Endothelial cell of umbilical vein (primary cell): ENCODE data around the gene RDH13. TPM values are rescaled to one million over a fixed set of nuclear protein-coding genes. Genes with fewer than 3 reads are reported as not detected.

Experiments used
- BruUV-seq: library from RNA; stranded (reverse); fragments of 400-500 nt; replicated peaks from 2 replicates; lab custom pipeline; 2021; lab: Mats Ljungman, UMichigan
- CTCF ChIA-PET: fragments of 300-600, 350-600 bp; sonication (Branson Sonifier 250); formaldehyde crosslinking; loops from one replicate; lab custom pipeline; 2021; ENCODE audit warnings: antibody characterized with exemption, inconsistent platforms; lab: Charles Lee
- POLR2A ChIA-PET: fragments of 300-600, 350-600 bp; sonication (Branson Sonifier 250); formaldehyde crosslinking; loops from one replicate; lab custom pipeline; 2021; ENCODE audit warnings: antibody characterized with exemption, inconsistent platforms; lab: Charles Lee
- DNase-seq: peaks from one replicate; pipeline ENCODE4 v3.0.0-alpha.2; 2011; ENCODE audit warnings: low read depth, low spot score
- FAIRE-seq: peaks from 2 replicates; lab custom pipeline; 2011; peaks lifted over from hg19 to GRCh38; lab: Jason Lieb, UNC
- H2AFZ ChIP-seq: 2 replicates; pipeline ENCODE4 v1.6.0; 2012; ENCODE audit warnings: low read depth, low read length, control low read depth, inconsistent platforms
- H3K27ac ChIP-seq: 2 replicates; pipeline ENCODE4 v1.5.1; 2011; ENCODE audit warnings: low read depth, mild to moderate bottlenecking, control low read depth, low read length, moderate library complexity; ENCODE audit not compliant: insufficient read depth
- H3K27me3 ChIP-seq, 2 experiments: 2 replicates each; pipeline versions ENCODE4 v1.6.0 to v1.6.1; 2011; ENCODE audit warnings: low read length in 2 of 2, mixed read lengths in 1 of 2; ENCODE audit not compliant: control insufficient read depth in 2 of 2, insufficient read depth in 2 of 2
- H3K36me3 ChIP-seq, 2 experiments: 2 replicates in 1 of 2; 3 replicates in 1 of 2; pipeline ENCODE4 v1.5.1; 2011; ENCODE audit warnings: low read length in 2 of 2, mild to moderate bottlenecking in 1 of 2, moderate library complexity in 1 of 2; ENCODE audit not compliant: control insufficient read depth in 2 of 2, insufficient read depth in 2 of 2; ENCODE audit errors: extremely low read depth in 1 of 2
- H3K4me1 ChIP-seq: 3 replicates; pipeline ENCODE4 v1.5.1; 2011; ENCODE audit warnings: mild to moderate bottlenecking, low read length; ENCODE audit not compliant: control insufficient read depth, insufficient read depth; ENCODE audit errors: extremely low read depth
- H3K4me2 ChIP-seq: 2 replicates; pipeline ENCODE4 v1.6.1; 2011; ENCODE audit warnings: low read length, control low read depth, mixed read lengths; ENCODE audit not compliant: insufficient read depth
- H3K4me3 ChIP-seq, 3 experiments: fragments of 200-600 bp in 1 of 3; sonication (generic), shearing (Covaris generic) in 1 of 3; replicated peaks in 1 of 3; 2 replicates each; pipeline ENCODE4 v1.5.1; 2011 to 2016; ENCODE audit warnings: control low read depth in 3 of 3, low read length in 3 of 3, mild to moderate bottlenecking in 2 of 3, inconsistent platforms in 1 of 3, low read depth in 1 of 3, moderate library complexity in 1 of 3; ENCODE audit not compliant: insufficient read depth in 1 of 3
- H3K79me2 ChIP-seq: 2 replicates; pipeline ENCODE4 v1.6.0; 2012; ENCODE audit warnings: low read length, inconsistent platforms; ENCODE audit not compliant: control insufficient read depth, insufficient read depth
- H3K9ac ChIP-seq: replicated peaks from 2 replicates; pipeline ENCODE3; 2011; ENCODE audit warnings: low read length, control low read depth; ENCODE audit not compliant: insufficient read depth; ENCODE audit errors: extremely low read depth
- H3K9me1 ChIP-seq: replicated peaks from 3 replicates; pipeline ENCODE4 v1.6.0; 2011; ENCODE audit warnings: mild to moderate bottlenecking, low read length; ENCODE audit not compliant: control insufficient read depth, insufficient read depth; ENCODE audit errors: extremely low read depth
- H3K9me3 ChIP-seq: replicated peaks from 2 replicates; pipeline ENCODE4 v1.5.1; 2012; ENCODE audit warnings: low read length, inconsistent platforms; ENCODE audit not compliant: control insufficient read depth, insufficient read depth
- H4K20me1 ChIP-seq: replicated peaks from 2 replicates; pipeline ENCODE3; 2011; ENCODE audit warnings: mild to moderate bottlenecking, low read length; ENCODE audit not compliant: control insufficient read depth, insufficient read depth; ENCODE audit errors: extremely low read depth
- CTCF ChIP-seq, 2 donors: IDR thresholded peaks; 1 replicate in 1 of 2; 2 replicates in 1 of 2; pipeline ENCODE4 v1.5.1; 2011; ENCODE audit warnings: low read length in 2 of 2, mild to moderate bottlenecking in 2 of 2, moderate library complexity in 2 of 2, control low read depth in 1 of 2, inconsistent platforms in 1 of 2, low read depth in 1 of 2; ENCODE audit not compliant: insufficient read depth in 1 of 2; ENCODE audit errors: extremely low read depth in 1 of 2
- EZH2 ChIP-seq: IDR thresholded peaks from 2 replicates; pipeline ENCODE4 v1.6.1; 2012; ENCODE audit warnings: borderline replicate concordance, low read depth, mild to moderate bottlenecking, moderate library complexity, low read length, inconsistent platforms; ENCODE audit not compliant: severe bottlenecking
- FOS ChIP-seq: IDR thresholded peaks from 2 replicates; pipeline ENCODE4 v1.6.1; 2011; ENCODE audit warnings: mild to moderate bottlenecking, low read length, moderate library complexity, borderline replicate concordance; ENCODE audit not compliant: insufficient read depth
- GATA2 ChIP-seq: IDR thresholded peaks from 2 replicates; pipeline ENCODE4 v1.7.0; 2011; ENCODE audit warnings: low read depth, mild to moderate bottlenecking, moderate library complexity, mixed read lengths, low read length; ENCODE audit not compliant: insufficient read length, insufficient read depth
- JUN ChIP-seq: IDR thresholded peaks from 2 replicates; pipeline ENCODE4 v1.6.1; 2011; ENCODE audit warnings: borderline replicate concordance, low read depth; ENCODE audit not compliant: insufficient read length, insufficient read depth
- MAX ChIP-seq: IDR thresholded peaks from 2 replicates; pipeline ENCODE4 v1.6.1; 2011; ENCODE audit not compliant: insufficient read depth, insufficient read length
- MYC ChIP-seq: IDR thresholded peaks from one replicate; pipeline ENCODE4 v1.6.1; 2011; ENCODE audit warnings: mild to moderate bottlenecking, low read depth, low read length
- POLR2A ChIP-seq: IDR thresholded peaks from 2 replicates; pipeline ENCODE4 v1.6.1; 2012; ENCODE audit warnings: low read depth, mild to moderate bottlenecking, control low read depth, low read length
- POLR2AphosphoS5 ChIP-seq: IDR thresholded peaks from 2 replicates; pipeline ENCODE4 v1.6.1; 2012; ENCODE audit warnings: low read depth, mild to moderate bottlenecking, control low read depth, low read length, moderate library complexity; ENCODE audit not compliant: insufficient read depth
- dilution Hi-C: fragments of 300-500 bp; cut with MboI; formaldehyde crosslinking; loops from one replicate; pipeline ENCODE4 v1.15.0; 2019; ENCODE audit warnings: low sequenced_read_pairs; ENCODE audit not compliant: extremely low pct_ligation_motif_present
- intact Hi-C: fragments of 100-400 bp; cut with micrococcal nuclease; formaldehyde crosslinking; loops from one replicate; pipeline ENCODE4 v1.10.0; 2022
- polyA plus RNA-seq, 4 experiments: library from polyadenylated mRNA; depleted of rRNA in 3 of 4; stranded (reverse) in 3 of 4; unstranded in 1 of 4; fragments of >200 nt; gene quantifications; 2 replicates each; pipeline versions ENCODE4 v1.2.1 to v1.2.3, GENCODE V29; 2011 to 2012; ENCODE audit warnings: missing spikeins in 1 of 4
- total RNA-seq: library from RNA; stranded (reverse); gene quantifications from 2 replicates; pipeline ENCODE4 v1.2.3, GENCODE V29; 2021

RDH13 gene
- total and polyA plus RNA-seq, 2 donors (not counting 3 experiments of a cell fraction or from before 2014, with no cell fraction given): 8.7 to 19.6 TPM

GRCh38 chr19:55056827-55057226 is 6.1 kb downstream of the RDH13 start:
- no peak overlapping the region for H3K4me2 ChIP-seq
- ChIA-PET POLR2A (no interaction called here), CTCF (no interaction called here)
- no peaks in the 10 kb centered on the region for H3K9me3 ChIP-seq
- H3K4me1 ChIP-seq: peaks cover 4% of the 10 kb centered on the region
- no peak overlapping the region for H3K9ac ChIP-seq
- H3K27me3 ChIP-seq: no peaks in the 10 kb centered on the region
- H3K79me2 ChIP-seq: peaks cover 7% of the 10 kb centered on the region
- H3K4me3 ChIP-seq: no peak overlapping the region
- peaks cover 4 to 8% of the 10 kb centered on the region in 2 experiments for H3K36me3 ChIP-seq
- no peak overlapping the region for H2AFZ ChIP-seq
- DNase-seq (no peak), FAIRE-seq (no peak)
- H3K27ac ChIP-seq: no peak overlapping the region
- dilution Hi-C loops: no loop called here
- no peaks in the 10 kb centered on the region for H4K20me1 ChIP-seq
- no peak for TF ChIP-seq POLR2A
- TF ChIP-seq JUN: no peak
- TF ChIP-seq CTCF (IDR thresholded peaks at IDR 0.05; ENCODE audit: extremely low read depth in 1 of 2, insufficient read depth in 1 of 2, low read depth in 1 of 2, low read length in 2 of 2): no peak
- TF ChIP-seq EZH2: no peak
- no peak for TF ChIP-seq MAX
- TF ChIP-seq FOS: no peak
- TF ChIP-seq GATA2: no peak
- TF ChIP-seq MYC: no peak
- TF ChIP-seq POLR2AphosphoS5: no peak
- no peaks in the 10 kb centered on the region for H3K9me1 ChIP-seq
- BruUV-seq: no TSS peak
- intact Hi-C loops: no loop called here
